T-helper 17 cell (primary cell): ENCODE measurements around the gene CACNA2D2. TPM values are rescaled to one million over a fixed set of nuclear protein-coding genes. Genes with fewer than 3 reads are reported as not detected.

Experiments used
- ATAC-seq: fragments of 150-1000 bp; cut with Tn5 transposase; 2 replicates; pipeline ENCODE4 v1.10.0; 2021; ENCODE audit warnings: mild to moderate bottlenecking, moderate library complexity
- DNase-seq, 3 donors: peaks; one replicate each; pipeline versions ENCODE4 v3.0.0 to v3.0.0-alpha.2; 2020 to 2021
- H3K9me3 ChIP-seq: one replicate; pipeline ENCODE4 v1.7.0; 2013; ENCODE audit warnings: low read length, mild to moderate bottlenecking; ENCODE audit not compliant: control insufficient read depth, poor library complexity, severe bottlenecking
- H3K27ac Mint-ChIP-seq: one replicate; pipeline ENCODE4 v1.8.0; 2022; ENCODE audit warnings: mild to moderate bottlenecking, moderate library complexity, mixed read lengths
- H3K27me3 Mint-ChIP-seq: one replicate; pipeline ENCODE4 v1.8.0; 2022; ENCODE audit warnings: mixed read lengths
- H3K36me3 Mint-ChIP-seq: one replicate; pipeline ENCODE4 v1.8.0; 2022; ENCODE audit warnings: low read depth, mixed read lengths
- H3K4me1 Mint-ChIP-seq: one replicate; pipeline ENCODE4 v1.8.0; 2022; ENCODE audit warnings: mild to moderate bottlenecking, mixed read lengths
- H3K4me3 Mint-ChIP-seq: one replicate; pipeline ENCODE4 v1.8.0; 2022; ENCODE audit warnings: mild to moderate bottlenecking, moderate library complexity, mixed read lengths
- total RNA-seq, 4 donors: library from RNA in 2 of 4; stranded (reverse) in 2 of 4; gene quantifications; one replicate each; pipeline ENCODE4 v1.2.3 and lab custom pipeline; 2022 to 2026

CACNA2D2 gene
- total RNA-seq, 2 donors from 2014 or later, result 2.2 to 3.5 TPM

DNA sequence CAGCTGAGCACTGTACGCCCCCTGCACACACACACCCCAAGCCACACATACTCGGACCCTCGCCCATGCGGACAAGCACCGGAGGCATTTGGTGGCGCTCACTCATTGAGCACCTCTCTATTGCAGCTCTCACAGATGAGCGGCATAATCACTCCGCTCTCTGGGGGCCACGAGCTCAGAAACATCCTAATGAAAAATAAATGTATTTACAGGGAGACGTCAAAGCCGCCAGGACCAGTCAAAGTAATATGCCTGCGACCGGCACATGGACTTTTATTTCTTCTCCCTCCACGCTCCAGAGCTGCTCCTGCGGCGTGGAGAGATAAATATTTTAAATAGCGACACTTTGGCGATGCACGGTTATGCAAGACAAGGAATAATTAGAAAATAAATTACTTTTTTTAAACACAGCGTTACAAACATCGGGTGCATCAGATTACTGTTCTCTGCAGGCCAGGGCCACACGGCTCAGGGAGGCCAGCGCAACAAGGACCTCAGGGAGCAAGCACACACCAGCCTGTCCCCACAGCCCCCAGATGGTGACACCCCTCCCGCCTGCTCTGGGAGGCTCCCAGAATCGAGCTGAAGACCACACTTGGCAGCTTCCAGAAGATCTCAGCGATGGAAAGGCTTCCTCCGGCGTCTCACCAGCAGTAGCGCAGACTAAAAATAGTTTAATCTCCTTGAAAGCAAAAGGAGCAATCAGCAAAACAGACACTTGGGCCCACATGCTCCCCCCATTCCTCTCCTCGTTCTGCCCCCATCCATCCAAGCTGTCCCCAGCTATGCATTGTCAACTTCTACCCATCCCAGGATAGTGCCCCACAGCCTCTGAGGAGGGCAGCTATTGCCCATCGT is 48.0 kb downstream of the CACNA2D2 start:
- DNase-seq (no peak), ATAC-seq (no peak)
- Mint-ChIP-seq H3K27ac (no peak overlapping the region), H3K4me3 (no peak overlapping the region), H3K4me1 (peaks cover 11% of the 10 kb centered on the region), H3K27me3 (peaks cover 5% of the 10 kb centered on the region), H3K36me3 (no peaks in the 10 kb centered on the region)
- H3K9me3 ChIP-seq, result no peaks in the 10 kb centered on the region

DNA sequence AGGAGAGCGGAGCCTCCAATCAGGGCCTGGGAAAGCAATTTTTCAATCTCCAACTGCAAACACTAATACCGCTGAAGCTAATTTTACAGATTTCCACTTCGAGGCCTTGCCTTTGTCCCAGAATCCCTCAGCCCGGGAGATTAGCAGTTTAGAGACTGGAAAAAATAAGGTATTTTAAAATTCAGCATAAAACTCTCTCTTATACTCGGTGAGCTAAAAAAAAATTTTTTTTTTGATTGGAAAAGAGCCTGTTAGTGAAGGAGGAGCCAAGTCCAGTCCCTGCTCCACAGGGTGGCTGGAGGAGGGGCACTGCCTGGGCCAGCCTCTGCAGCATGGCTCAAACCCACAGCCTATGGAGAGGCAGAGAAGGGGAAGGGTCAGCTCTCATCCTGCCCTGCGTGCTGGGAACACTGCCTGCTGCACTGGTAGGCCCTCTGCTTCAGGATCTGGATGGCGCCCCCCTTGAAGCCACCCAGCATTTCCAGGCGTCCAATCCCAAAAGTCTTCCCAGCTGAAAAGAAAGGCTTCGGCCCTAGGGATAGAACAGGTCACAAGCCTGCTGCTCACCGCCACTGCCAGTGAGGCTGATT is 48.9 kb downstream of the CACNA2D2 start:
- Mint-ChIP-seq H3K27me3 (peaks cover 5% of the 10 kb centered on the region), H3K27ac (no peak overlapping the region), H3K4me1 (peaks cover 14% of the 10 kb centered on the region), H3K4me3 (no peak overlapping the region), H3K36me3 (no peaks in the 10 kb centered on the region)
- ATAC-seq, result no peak
- DNase-seq, result no peak
- H3K9me3 ChIP-seq, result no peaks in the 10 kb centered on the region

DNA sequence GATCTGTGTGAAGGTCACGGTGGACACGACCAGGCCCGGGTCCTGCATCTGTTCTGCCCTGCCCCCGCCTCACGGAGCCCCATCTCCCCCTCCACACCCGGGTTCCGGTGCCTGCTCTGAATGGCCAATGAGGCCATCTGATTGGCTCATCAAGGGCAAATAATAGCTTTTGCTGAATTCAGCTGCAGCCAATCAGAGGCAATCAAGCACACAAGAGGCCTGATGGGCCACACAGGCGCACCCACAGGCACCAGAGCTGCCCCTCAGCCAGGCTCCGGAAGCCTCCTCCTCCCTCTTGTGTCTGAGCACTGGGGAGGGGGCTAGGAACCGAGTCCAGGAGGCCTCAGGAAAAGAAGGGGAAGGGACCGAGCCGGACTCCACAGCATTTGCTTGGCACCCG is 49.5 kb downstream of the CACNA2D2 start:
- H3K4me1 Mint-ChIP-seq, result peaks cover 19% of the 10 kb centered on the region
- no peak overlapping the region for H3K27ac Mint-ChIP-seq
- DNase-seq (no peak), ATAC-seq (no peak)
- H3K36me3 Mint-ChIP-seq, result no peaks in the 10 kb centered on the region
- no peak overlapping the region for H3K4me3 Mint-ChIP-seq
- no peaks in the 10 kb centered on the region for H3K9me3 ChIP-seq
- peaks cover 4% of the 10 kb centered on the region for H3K27me3 Mint-ChIP-seq

DNA sequence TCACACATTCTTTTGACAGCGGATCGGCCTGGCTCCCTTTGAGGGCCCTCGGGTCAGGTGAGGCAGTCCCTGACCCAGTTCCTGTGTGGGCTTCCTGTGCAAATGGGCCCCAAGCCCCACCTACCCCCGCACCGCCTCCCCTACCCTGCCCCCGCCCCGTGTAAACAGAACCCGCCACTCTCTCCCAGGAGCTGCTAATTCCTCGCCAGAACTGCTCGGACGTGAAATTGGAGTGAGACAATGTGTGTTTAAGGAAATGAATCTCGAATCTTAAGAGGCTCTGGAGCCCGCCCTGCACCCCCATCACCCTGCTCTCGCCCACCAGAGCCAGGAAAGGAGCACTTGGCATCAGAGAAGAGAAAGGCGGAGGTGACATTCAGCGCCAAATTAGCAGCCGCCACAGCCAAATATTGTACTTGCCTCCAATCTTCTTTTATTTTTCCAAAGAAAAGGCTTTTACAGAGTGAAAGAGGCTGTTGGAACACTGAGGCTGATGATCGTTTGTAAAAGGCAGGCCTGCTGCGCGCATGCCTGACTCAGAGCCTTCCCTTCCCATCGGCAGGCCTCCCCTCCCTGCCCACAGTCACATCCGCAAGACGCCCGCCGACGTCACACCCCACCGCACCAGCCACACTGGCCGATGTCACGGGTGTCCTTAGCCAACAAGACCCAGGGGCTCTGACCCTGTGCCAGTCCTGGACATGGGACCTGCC is 53.1 kb downstream of the CACNA2D2 start:
- H3K4me1 Mint-ChIP-seq, result peaks cover 19% of the 10 kb centered on the region
- H3K4me3 Mint-ChIP-seq, result peak overlapping the region; percentile 87
- ATAC-seq (peak; percentile 85), DNase-seq (peak; percentile 25 to 41 (median 35))
- H3K27ac Mint-ChIP-seq, result peak overlapping the region; percentile 92
- no peaks in the 10 kb centered on the region for H3K9me3 ChIP-seq
- H3K27me3 Mint-ChIP-seq, result no peaks in the 10 kb centered on the region
- H3K36me3 Mint-ChIP-seq, result no peaks in the 10 kb centered on the region

DNA sequence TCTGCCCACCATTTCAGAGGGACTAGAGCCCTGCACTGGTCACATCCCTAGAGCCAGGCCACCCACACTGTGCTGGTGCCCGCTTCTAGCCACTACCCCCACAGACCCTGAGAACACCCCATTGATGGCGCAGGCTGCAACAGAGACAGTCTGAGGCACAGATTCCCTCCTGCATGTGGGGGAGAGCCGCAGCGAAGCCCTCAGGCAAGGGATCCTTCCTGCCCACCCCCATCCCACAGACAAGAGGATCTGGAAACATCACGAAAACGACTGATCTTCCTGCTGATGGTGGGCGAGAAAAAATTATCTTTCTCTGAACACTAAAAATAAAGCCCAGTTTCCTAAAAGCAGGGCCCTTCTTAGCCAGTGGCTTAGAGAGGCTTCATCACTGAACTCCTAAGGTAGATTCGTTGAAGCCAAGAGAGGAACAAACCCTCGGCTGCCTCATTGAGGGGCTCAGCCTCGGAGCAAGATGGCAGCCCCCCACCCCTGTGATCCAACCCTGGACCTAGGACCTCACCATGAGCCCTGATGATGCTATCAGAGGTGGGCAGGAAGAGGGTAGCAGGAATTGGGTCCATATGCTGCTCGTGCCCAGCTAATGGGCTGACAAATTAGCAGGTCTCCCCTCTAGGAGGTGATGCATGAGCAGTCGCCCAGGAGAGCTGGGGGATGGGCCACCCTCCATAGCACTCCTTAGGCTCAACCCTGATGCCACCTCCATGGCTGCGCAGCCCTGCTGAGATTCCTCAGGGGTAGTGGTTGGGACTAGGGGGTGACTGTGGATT is 54.5 kb downstream of the CACNA2D2 start:
- no peaks in the 10 kb centered on the region for H3K36me3 Mint-ChIP-seq
- no peaks in the 10 kb centered on the region for H3K9me3 ChIP-seq
- DNase-seq, result no peak
- peak overlapping the region; percentile 87 for H3K4me3 Mint-ChIP-seq
- H3K27me3 Mint-ChIP-seq, result no peaks in the 10 kb centered on the region
- peak overlapping the region; percentile 92 for H3K27ac Mint-ChIP-seq
- H3K4me1 Mint-ChIP-seq, result peaks cover 21% of the 10 kb centered on the region
- ATAC-seq, result no peak

DNA sequence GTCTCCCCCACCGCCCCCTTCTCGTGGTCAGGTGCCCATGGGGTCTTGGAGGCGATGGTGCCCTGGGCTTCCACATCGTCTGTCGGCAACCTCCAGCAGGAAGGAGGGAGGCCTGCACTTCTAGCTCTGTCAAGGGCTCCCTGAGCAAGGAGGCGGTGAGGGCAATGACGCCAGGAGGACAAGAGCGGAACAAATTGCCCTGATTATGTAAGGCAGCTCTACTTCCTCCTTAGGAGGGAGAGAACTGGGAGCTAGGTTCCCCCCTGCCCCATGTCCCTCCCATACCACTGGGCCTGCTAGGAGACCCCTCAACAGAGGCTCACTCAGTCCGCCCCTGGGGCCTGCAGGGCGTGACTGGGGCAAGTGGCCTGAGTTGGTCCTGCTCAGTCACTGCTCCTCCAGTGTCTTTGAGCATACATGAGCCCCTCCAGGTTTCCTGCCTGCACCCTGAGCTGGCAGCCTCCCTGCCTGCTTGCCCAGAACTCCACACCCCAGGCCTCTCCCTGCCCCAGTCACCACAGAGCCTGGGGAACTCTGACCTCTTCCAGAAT is 56.1 kb downstream of the CACNA2D2 start:
- ATAC-seq, result no peak
- no peak overlapping the region for H3K27ac Mint-ChIP-seq
- no peaks in the 10 kb centered on the region for H3K36me3 Mint-ChIP-seq
- H3K27me3 Mint-ChIP-seq, result no peaks in the 10 kb centered on the region
- DNase-seq, result no peak
- H3K9me3 ChIP-seq, result no peaks in the 10 kb centered on the region
- peak overlapping the region; percentile 15 for H3K4me3 Mint-ChIP-seq
- peaks cover 21% of the 10 kb centered on the region for H3K4me1 Mint-ChIP-seq

DNA sequence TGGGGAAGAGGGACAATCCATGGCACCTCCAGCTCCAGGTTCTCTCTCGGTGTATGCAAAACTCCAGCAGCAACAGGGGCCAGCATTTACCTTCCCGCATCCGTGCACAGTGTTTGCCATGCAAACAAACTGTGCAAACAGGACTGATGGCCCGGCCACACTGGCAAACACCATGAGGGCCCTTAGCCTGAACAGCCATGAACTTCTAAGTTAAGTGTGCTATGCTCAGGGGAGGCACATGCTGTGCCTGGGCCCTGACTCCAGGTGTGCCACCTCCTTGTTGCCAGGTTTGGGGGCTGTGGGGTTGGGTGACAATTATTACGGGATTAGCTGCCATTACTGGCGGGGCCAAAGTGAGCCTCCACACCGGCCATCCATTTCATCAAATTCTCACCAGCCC is 57.5 kb downstream of the CACNA2D2 start:
- peaks cover 18% of the 10 kb centered on the region for H3K4me1 Mint-ChIP-seq
- no peaks in the 10 kb centered on the region for H3K36me3 Mint-ChIP-seq
- H3K9me3 ChIP-seq, result no peaks in the 10 kb centered on the region
- H3K27ac Mint-ChIP-seq, result no peak overlapping the region
- no peak overlapping the region for H3K4me3 Mint-ChIP-seq
- no peak for DNase-seq
- no peaks in the 10 kb centered on the region for H3K27me3 Mint-ChIP-seq
- ATAC-seq, result no peak

DNA sequence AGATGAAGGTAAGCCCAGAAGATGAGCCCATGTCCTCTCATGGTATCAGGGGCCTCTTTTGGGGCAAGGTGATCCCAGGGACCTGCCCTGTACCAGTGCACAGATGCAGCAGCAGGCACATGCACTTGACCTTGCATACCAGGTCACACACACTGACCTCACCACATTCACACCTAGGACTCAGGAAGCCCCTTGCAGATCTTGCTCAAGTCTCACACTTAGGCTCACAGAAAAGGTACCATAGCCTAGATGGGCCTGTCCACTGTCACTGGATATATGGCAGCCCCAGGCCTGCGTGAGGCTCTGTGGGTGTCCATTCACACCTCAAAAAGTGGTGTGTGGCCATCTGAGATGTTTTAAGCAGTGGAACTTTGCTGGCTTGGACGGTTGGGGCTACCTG is 58.7 kb downstream of the CACNA2D2 start:
- Mint-ChIP-seq H3K36me3 (no peaks in the 10 kb centered on the region), H3K4me1 (peaks cover 11% of the 10 kb centered on the region), H3K27me3 (no peaks in the 10 kb centered on the region), H3K4me3 (no peak overlapping the region), H3K27ac (no peak overlapping the region)
- no peak for DNase-seq
- H3K9me3 ChIP-seq, result no peaks in the 10 kb centered on the region
- no peak for ATAC-seq

DNA sequence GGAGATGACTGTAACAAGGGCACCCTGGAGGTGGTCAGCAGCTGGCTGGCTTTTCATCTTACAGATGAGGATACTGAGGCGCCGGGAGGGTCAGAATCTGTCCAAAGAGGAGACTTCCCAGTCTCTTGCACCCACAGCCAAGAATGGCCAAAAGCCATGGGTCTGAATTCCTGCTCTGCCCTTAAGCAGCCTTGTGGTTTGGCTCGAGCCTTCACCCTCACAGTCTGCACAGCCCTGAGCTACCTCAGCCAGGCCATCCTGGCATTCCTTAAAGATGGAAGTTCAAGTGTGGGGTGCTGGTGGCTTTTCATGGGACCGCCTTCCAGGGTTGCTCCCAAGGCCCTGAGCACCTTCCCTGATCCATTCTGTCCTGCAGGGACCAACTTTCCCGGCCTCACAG is 59.2 kb downstream of the CACNA2D2 start:
- no peak for ATAC-seq
- no peak overlapping the region for H3K4me3 Mint-ChIP-seq

DNA sequence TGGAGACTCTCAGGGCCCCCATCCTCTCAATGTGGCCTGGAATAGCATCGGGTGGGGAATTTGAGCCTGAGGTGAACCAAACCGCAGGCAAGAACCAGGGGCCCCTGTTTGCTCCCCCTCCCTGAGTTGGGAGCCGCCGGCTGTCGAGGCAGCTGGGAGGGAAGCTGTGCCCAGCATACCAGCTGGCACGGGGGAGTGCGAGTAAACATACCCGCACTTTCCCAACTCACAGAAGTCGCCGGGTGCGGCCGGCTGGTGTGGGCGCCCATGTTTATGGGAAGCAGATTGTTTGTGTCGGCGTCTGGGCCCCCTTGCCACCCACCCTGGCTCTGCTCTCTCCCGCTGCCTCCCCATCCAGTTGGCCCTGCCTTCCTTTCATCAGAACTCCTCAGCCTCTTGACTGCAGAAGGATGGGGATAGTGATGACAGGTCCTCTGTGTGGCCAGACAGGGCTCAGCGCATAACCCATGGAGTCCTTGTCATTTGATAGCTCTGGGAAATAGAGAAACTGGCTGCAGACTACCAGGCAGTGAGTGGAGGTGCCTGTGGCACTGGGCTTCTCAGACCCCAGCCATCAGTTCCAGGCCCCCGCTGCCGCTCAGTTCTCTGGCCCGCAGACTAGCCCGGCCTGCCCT is 60.4 kb downstream of the CACNA2D2 start:
- peaks cover 6% of the 10 kb centered on the region for H3K4me1 Mint-ChIP-seq
- ATAC-seq (no peak), DNase-seq (no peak)
- H3K27ac Mint-ChIP-seq, result no peak overlapping the region
- no peaks in the 10 kb centered on the region for H3K27me3 Mint-ChIP-seq
- no peaks in the 10 kb centered on the region for H3K9me3 ChIP-seq
- H3K4me3 Mint-ChIP-seq, result no peak overlapping the region
- no peaks in the 10 kb centered on the region for H3K36me3 Mint-ChIP-seq

More for the DNA sequence above, 59.2 kb downstream of the CACNA2D2 start:
- Mint-ChIP-seq H3K27ac (no peak overlapping the region), H3K36me3 (no peaks in the 10 kb centered on the region), H3K4me1 (peaks cover 9% of the 10 kb centered on the region), H3K27me3 (no peaks in the 10 kb centered on the region)
- H3K9me3 ChIP-seq, result no peaks in the 10 kb centered on the region
- no peak for DNase-seq

DNA sequence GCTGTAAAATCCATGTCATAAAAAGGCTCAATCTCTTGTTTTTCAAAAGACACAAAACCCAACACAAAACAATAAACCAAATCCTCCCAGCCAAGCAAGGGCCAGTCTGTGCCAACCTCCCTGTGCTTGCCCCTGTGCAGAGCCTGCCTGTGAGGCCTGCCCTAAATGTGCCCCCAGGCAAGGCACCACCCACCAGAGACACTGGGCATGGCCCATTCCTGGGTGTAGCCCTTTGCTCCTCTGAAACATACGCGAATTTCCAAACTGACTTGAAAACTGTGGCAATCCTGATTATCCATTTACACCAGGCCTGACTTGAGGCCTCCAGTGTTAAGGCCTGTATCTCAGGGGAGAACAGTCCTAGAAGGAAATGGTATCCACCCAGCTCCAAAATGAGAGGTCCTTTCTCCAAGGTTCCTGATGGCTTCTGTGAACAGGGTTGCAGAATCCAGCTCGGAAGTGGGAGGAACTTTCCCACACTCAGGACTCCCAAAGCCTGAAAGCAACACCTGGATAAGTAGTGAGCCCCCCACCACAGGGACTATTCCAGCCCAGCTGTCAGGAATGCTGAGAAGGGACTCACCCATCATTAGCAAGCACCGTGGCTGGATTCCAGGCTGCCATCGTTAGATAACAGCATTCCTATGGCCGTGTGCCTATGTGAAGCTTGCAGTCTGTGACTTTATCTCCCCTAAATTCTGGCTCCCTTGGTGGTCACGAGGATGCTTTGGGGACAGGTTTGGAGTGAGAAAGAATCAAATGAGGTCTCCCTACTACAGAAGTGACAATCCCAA is 61.8 kb downstream of the CACNA2D2 start:
- peaks cover 9% of the 10 kb centered on the region for H3K27me3 Mint-ChIP-seq
- H3K27ac Mint-ChIP-seq, result no peak overlapping the region
- H3K9me3 ChIP-seq, result no peaks in the 10 kb centered on the region
- no peak overlapping the region for H3K4me3 Mint-ChIP-seq
- ATAC-seq (no peak), DNase-seq (no peak)
- no peaks in the 10 kb centered on the region for H3K36me3 Mint-ChIP-seq
- H3K4me1 Mint-ChIP-seq, result peaks cover 7% of the 10 kb centered on the region
